HEK293 (cell line): ENCODE data around the gene NIP7.

Experiments used
- ZNF530 ChIP-seq: fragments of 450-650 bp; formaldehyde crosslinking; IDR thresholded peaks from 2 replicates; pipeline ENCODE4 v1.5.1; 2016; ENCODE audit warnings: low read depth, missing biosample characterization, missing genetic modification characterization
- ZNF777 ChIP-seq: fragments of 450-650 bp; formaldehyde crosslinking; IDR thresholded peaks from 2 replicates; pipeline ENCODE4 v1.5.1; 2017; ENCODE audit warnings: missing biosample characterization, missing genetic modification characterization, borderline replicate concordance
- TF ChIP-seq, protein P1 (sequence below): fragments of 450-650 bp; formaldehyde crosslinking; IDR thresholded peaks from 2 replicates; pipeline ENCODE4 v1.5.1; 2016; ENCODE audit warnings: missing biosample characterization, missing genetic modification characterization

DNA sequence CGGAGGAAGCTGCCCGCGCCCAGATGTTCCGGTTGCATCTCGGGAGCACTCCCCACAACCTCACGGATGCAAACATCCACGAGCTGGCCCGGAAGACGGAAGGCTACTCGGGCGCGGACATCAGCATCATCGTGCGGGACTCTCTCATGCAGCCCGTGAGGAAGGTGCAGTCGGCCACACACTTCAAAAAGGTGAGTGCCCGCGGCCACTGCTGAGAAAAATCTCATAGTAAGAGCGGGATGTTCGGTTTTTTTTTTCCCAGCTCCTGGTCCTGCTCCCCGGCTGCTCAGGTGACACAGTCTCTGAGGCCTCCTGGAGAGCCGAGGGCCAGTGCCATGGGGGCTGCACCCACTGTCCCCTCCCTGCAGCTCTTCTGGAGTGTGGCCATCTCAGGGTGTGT, 18.5 kb upstream of the NIP7 start:
- TF ChIP-seq, protein P1, sequence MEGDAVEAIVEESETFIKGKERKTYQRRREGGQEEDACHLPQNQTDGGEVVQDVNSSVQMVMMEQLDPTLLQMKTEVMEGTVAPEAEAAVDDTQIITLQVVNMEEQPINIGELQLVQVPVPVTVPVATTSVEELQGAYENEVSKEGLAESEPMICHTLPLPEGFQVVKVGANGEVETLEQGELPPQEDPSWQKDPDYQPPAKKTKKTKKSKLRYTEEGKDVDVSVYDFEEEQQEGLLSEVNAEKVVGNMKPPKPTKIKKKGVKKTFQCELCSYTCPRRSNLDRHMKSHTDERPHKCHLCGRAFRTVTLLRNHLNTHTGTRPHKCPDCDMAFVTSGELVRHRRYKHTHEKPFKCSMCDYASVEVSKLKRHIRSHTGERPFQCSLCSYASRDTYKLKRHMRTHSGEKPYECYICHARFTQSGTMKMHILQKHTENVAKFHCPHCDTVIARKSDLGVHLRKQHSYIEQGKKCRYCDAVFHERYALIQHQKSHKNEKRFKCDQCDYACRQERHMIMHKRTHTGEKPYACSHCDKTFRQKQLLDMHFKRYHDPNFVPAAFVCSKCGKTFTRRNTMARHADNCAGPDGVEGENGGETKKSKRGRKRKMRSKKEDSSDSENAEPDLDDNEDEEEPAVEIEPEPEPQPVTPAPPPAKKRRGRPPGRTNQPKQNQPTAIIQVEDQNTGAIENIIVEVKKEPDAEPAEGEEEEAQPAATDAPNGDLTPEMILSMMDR, result no peak
- TF ChIP-seq ZNF530 (tag by site-specific recombination) (no peak), ZNF777 (tag by site-specific recombination) (no peak)
